Measurements from ENCODE around the gene ST6GALNAC6.

The ST6GALNAC6 gene

DNA sequence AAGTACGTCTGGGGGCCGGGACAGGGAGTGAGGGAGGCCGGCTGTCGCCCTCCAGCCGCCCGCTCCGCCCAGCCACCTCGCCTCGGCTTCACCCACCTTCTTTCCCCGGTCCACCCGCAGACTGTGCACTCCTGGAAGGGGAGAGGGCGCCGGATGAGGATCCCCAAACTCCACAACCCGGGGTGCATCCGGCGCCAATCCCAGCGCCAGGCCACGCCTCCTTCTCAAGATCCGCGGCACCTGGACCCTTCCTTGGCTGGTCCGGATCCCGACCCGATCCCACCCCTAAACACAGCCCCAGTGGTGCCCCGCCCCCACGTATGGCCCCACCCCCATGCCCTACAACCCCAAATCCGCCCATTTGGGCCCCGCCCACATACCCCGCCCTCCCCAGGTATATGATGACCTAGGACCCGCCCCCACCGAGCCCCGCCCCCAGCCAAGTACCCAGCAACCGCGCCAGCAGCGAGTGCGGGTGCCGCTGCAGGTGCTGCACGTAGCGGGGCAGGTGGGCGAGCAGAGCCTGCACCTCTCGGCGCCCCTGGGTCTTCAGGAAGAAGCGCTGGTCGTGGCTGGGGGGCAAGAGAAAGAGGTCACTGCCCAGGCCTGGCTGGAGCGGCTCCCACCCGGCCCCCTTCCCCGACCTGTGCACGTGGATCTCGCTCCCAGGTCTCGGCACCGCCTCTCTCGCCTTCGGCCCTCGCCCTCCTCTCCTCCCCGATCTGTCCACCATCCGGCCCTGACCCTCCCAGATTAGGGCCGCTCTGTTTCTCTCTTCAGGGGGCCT, 28.0 kb upstream of the ST6GALNAC6 start:
- H3K27me3 ChIP-seq (ENCODE audit: insufficient read depth, poor library complexity, severe bottlenecking), result no peaks in the 10 kb centered on the region
- H3K9me3 ChIP-seq (ENCODE audit: severe bottlenecking), result no peaks in the 10 kb centered on the region
- TF ChIP-seq, protein P1, sequence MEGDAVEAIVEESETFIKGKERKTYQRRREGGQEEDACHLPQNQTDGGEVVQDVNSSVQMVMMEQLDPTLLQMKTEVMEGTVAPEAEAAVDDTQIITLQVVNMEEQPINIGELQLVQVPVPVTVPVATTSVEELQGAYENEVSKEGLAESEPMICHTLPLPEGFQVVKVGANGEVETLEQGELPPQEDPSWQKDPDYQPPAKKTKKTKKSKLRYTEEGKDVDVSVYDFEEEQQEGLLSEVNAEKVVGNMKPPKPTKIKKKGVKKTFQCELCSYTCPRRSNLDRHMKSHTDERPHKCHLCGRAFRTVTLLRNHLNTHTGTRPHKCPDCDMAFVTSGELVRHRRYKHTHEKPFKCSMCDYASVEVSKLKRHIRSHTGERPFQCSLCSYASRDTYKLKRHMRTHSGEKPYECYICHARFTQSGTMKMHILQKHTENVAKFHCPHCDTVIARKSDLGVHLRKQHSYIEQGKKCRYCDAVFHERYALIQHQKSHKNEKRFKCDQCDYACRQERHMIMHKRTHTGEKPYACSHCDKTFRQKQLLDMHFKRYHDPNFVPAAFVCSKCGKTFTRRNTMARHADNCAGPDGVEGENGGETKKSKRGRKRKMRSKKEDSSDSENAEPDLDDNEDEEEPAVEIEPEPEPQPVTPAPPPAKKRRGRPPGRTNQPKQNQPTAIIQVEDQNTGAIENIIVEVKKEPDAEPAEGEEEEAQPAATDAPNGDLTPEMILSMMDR (IDR thresholded peaks at IDR 0.05; ENCODE audit: poor library complexity, severe bottlenecking), result no peak
- H3K4me3 ChIP-seq (ENCODE audit: severe bottlenecking), result peak overlapping the region; percentile 67
- DNase-seq (ENCODE audit: low spot score) (peak; percentile 89), ATAC-seq (ENCODE audit: low read depth) (peak; percentile 42)
- no peaks in the 10 kb centered on the region for H3K36me3 ChIP-seq (ENCODE audit: low read depth)
- no peak overlapping the region for H3K27ac ChIP-seq (ENCODE audit: poor library complexity, severe bottlenecking)
- peaks cover 25% of the 10 kb centered on the region for H3K4me1 ChIP-seq (ENCODE audit: insufficient read depth, poor library complexity, severe bottlenecking)

DNA sequence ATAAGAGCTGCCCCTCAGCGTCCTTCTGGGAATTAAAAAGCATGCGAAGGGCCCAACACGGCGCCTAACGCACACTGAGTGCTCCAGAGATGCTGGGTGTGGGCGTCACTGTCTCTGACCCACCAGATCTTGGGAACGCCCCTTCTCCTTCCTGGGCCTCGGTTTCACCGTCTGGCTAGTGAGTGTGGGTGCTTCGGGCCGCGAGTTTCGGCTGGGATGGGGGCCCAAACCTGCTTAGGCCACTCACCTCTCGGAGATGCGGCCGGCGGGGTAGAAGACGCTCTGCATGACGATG, 27.4 kb upstream of the ST6GALNAC6 start:
- H3K27ac ChIP-seq (ENCODE audit: poor library complexity, severe bottlenecking), result no peak overlapping the region
- TF ChIP-seq, protein P1 (IDR thresholded peaks at IDR 0.05; ENCODE audit: poor library complexity, severe bottlenecking), result no peak
- peak; percentile 7; the same call in 1 of the 3 replicates for ATAC-seq (ENCODE audit: low read depth)
- peaks cover 25% of the 10 kb centered on the region for H3K4me1 ChIP-seq (ENCODE audit: insufficient read depth, poor library complexity, severe bottlenecking)
- H3K9me3 ChIP-seq (ENCODE audit: severe bottlenecking), result no peaks in the 10 kb centered on the region
- DNase-seq (ENCODE audit: low spot score), result no peak
- peak overlapping the region; percentile 67 for H3K4me3 ChIP-seq (ENCODE audit: severe bottlenecking)
- H3K36me3 ChIP-seq (ENCODE audit: low read depth), result no peaks in the 10 kb centered on the region
- no peaks in the 10 kb centered on the region for H3K27me3 ChIP-seq (ENCODE audit: insufficient read depth, poor library complexity, severe bottlenecking)

DNA sequence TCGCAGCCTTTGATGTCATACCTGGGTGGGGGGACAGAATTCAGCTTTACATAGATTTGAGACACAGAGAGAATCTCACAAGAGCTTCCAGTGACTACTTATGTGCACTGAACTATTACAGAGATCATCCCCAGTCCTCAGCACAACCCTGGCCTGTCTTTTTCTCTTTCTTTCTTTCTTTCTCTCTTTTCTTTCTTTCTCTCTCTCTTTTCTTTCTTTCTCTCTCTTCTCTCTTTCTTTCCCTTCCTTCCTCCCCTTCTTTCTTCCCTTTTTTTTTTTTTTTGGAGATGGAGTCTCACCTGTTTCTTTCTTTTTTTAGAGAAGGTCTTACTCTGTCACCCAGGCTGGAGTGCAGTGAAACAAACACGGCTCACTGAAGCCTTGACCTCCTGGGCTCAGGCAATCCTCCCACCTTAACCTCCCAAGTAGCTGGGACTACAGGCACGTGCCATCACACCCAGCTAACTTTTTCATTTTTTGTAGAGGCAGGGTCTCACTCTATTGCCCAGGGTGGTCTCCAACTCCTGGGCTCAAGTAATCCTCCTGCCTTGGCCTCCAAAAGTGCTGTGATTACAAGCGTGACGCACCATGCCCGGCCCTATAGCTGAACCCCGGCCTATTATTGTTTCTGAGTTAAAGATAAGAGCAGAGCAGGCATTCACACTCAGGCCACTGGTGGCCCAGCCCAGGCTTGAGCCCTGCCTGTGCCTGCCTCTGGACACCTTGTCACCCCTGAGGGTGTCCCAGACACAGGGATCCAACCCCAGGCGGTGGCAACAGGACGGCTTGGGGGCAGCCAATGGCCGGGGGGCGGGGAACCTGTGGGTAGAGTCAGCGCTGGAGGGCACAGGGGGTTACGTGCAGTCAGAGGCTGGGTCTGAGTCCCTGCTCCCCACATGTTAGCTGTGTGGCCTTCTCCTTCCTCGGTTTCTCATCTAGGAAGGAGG, 26.8 kb upstream of the ST6GALNAC6 start:
- no peak overlapping the region for H3K27ac ChIP-seq (ENCODE audit: poor library complexity, severe bottlenecking)
- TF ChIP-seq, protein P1 (IDR thresholded peaks at IDR 0.05; ENCODE audit: poor library complexity, severe bottlenecking), result no peak
- no peak for ATAC-seq (ENCODE audit: low read depth)

DNA sequence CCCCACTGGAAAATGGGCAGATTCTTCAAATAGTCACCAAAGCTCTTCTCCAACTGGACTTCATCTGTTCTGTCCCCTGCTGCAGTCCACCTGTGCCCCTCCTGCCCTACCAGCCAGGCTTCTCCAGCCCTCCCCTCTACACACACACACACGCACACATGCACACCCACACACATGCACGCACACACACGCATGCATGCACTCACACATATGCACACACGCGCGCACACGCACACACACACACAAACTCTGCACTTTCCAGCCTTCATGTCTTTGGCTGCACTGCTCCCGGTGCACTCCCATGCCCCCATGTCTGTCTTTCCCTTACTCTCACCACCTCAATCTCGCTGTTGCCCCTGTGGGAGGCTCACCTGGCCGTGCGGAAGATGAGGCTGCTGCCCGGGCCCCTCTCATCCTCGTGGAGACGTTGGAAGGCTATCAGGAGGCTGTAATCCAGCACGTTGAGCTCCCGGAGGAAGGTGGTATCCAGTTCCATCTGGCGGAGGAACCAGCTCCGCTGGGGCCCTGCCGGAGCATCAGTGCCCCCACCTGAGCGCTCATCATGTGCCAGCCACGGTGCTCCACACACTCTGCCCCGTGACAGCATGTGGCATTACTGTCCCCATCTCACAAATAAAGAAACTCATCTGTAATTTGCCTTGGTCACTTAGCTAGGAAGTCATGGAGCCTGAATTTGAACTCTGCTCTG, 25.5 kb upstream of the ST6GALNAC6 start:
- Histone ChIP-seq H3K36me3 (ENCODE audit: low read depth) (no peaks in the 10 kb centered on the region), H3K27ac (ENCODE audit: poor library complexity, severe bottlenecking) (peak overlapping the region; percentile 59), H3K4me1 (ENCODE audit: insufficient read depth, poor library complexity, severe bottlenecking) (peaks cover 18% of the 10 kb centered on the region), H3K4me3 (ENCODE audit: severe bottlenecking) (no peak overlapping the region), H3K27me3 (ENCODE audit: insufficient read depth, poor library complexity, severe bottlenecking) (no peaks in the 10 kb centered on the region), H3K9me3 (ENCODE audit: severe bottlenecking) (no peaks in the 10 kb centered on the region)
- ATAC-seq (ENCODE audit: low read depth), result no peak
- TF ChIP-seq, protein P1 (IDR thresholded peaks at IDR 0.05; ENCODE audit: poor library complexity, severe bottlenecking), result no peak
- no peak for DNase-seq (ENCODE audit: low spot score)

More for the DNA sequence above, 26.8 kb upstream of the ST6GALNAC6 start:
- H3K36me3 ChIP-seq (ENCODE audit: low read depth), result no peaks in the 10 kb centered on the region
- no peak for DNase-seq (ENCODE audit: low spot score)
- no peaks in the 10 kb centered on the region for H3K27me3 ChIP-seq (ENCODE audit: insufficient read depth, poor library complexity, severe bottlenecking)
- H3K4me3 ChIP-seq (ENCODE audit: severe bottlenecking), result peak overlapping the region; percentile 67
- H3K9me3 ChIP-seq (ENCODE audit: severe bottlenecking), result no peaks in the 10 kb centered on the region
- H3K4me1 ChIP-seq (ENCODE audit: insufficient read depth, poor library complexity, severe bottlenecking), result peaks cover 21% of the 10 kb centered on the region
